NAMALWA (cell line): ENCODE measurements around the gene TRIM47.

ENCODE experiments used
- DNase-seq: peaks from one replicate; pipeline ENCODE4 v3.0.0-alpha.2; 2015; ENCODE audit warnings: low spot score

TRIM47 gene

GRCh38 chr17:75847614-75848522 is 30.5 kb downstream of the TRIM47 start:
- no peak for DNase-seq

GRCh38 chr17:75846692-75847613 is 31.4 kb downstream of the TRIM47 start:
- DNase-seq = no peak

GRCh38 chr17:75845933-75846691 is 32.3 kb downstream of the TRIM47 start:
- DNase-seq = no peak

- peak; percentile 92 for DNase-seq
These were observed 33.2 kb downstream of the TRIM47 start for GRCh38 chr17:75845058-75845711.

- no peak for DNase-seq
These were observed 33.8 kb downstream of the TRIM47 start for GRCh38 chr17:75844530-75845057.

- DNase-seq = peak; percentile 47
These were observed 34.5 kb downstream of the TRIM47 start, which contains the start of gene UNC13D for GRCh38 chr17:75843577-75844529. TSS of gene UNC13D (minus strand) at chr17:75844404. CDS start at chr17:75844337, 67 bp downstream.

- no peak for DNase-seq
These were observed 35.3 kb downstream of the TRIM47 start for GRCh38 chr17:75842963-75843576.

- no peak for DNase-seq
These were observed 36.0 kb downstream of the TRIM47 start for GRCh38 chr17:75842411-75842810.

- DNase-seq = no peak
These were observed 37.6 kb downstream of the TRIM47 start for GRCh38 chr17:75840799-75841164.

- DNase-seq = no peak
These were observed 38.2 kb downstream of the TRIM47 start for GRCh38 chr17:75839942-75840798.

GRCh38 chr17:75838410-75838809 is 40.0 kb downstream of the TRIM47 start:
- DNase-seq = no peak

GRCh38 chr17:75837899-75838298 is 40.5 kb downstream of the TRIM47 start:
- DNase-seq = no peak

- DNase-seq = no peak
These were observed 41.8 kb downstream of the TRIM47 start for GRCh38 chr17:75836605-75837004.

GRCh38 chr17:75835654-75835987 is 42.8 kb downstream of the TRIM47 start:
- no peak for DNase-seq

GRCh38 chr17:75834928-75835653 is 43.3 kb downstream of the TRIM47 start:
- no peak for DNase-seq

- DNase-seq = no peak
These were observed 44.0 kb downstream of the TRIM47 start for GRCh38 chr17:75834279-75834920.

GRCh38 chr17:75832652-75833400 is 45.6 kb downstream of the TRIM47 start:
- DNase-seq = no peak
